Tibial nerve (tissue), 4 donors: ENCODE measurements around the gene TRIM24. TPM values are rescaled to one million over a fixed set of nuclear protein-coding genes. Genes with fewer than 3 reads are reported as not detected.

ENCODE experiments used
- DNase-seq, 2 donors: peaks; one replicate each; pipeline ENCODE4 v3.0.0-alpha.2; 2019; ENCODE audit warnings: low spot score in 2 of 2
- H3K27ac ChIP-seq, 4 donors: fragments of 200-600 bp; sonication (generic) in 3 of 4; one replicate each; pipeline ENCODE4 v1.5.1; 2017 to 2019; ENCODE audit warnings: mild to moderate bottlenecking in 1 of 4
- H3K27me3 ChIP-seq, 2 donors: fragments of 200-600 bp; sonication (generic) in 1 of 2; one replicate each; pipeline versions ENCODE4 v1.5.1 to v1.6.0; 2017 to 2019
- H3K36me3 ChIP-seq, 3 donors: fragments of 200-600 bp; sonication (generic); one replicate each; pipeline ENCODE4 v1.5.1; 2018 to 2019
- H3K4me1 ChIP-seq, 4 donors: fragments of 200-600 bp; sonication (generic) in 3 of 4; one replicate each; pipeline ENCODE4 v1.5.1; 2017 to 2019
- H3K4me3 ChIP-seq, 4 donors: fragments of 200-600 bp; sonication (generic) in 3 of 4; one replicate each; pipeline ENCODE4 v1.5.1; 2017 to 2019; ENCODE audit warnings: mild to moderate bottlenecking in 1 of 4, moderate library complexity in 1 of 4
- H3K9me3 ChIP-seq, 4 donors: fragments of 200-600 bp; sonication (generic) in 3 of 4; one replicate each; pipeline ENCODE4 v1.5.1; 2017 to 2019
- EP300 ChIP-seq, 2 donors: sonication (generic); formaldehyde crosslinking; IDR thresholded peaks; one replicate each; pipeline ENCODE4 v1.6.1; 2017; ENCODE audit warnings: antibody characterized with exemption in 2 of 2, mild to moderate bottlenecking in 1 of 2
- POLR2A ChIP-seq, 2 donors: fragments of 450-650 bp; IDR thresholded peaks; one replicate each; pipeline ENCODE4 v1.6.1; 2017; ENCODE audit warnings: antibody characterized with exemption in 2 of 2, mild to moderate bottlenecking in 2 of 2, moderate library complexity in 2 of 2
- WGBS, 2 donors: methylation state at CpG; one replicate each; pipeline ENCODE4 v1.1.5; 2018; 5-methylcytosine and 5-hydroxymethylcytosine counted together
- total RNA-seq, 4 donors: library from RNA; depleted of rRNA; stranded (reverse); fragments of >200 nt; gene quantifications; one replicate each; pipeline ENCODE4 v1.1.0, GENCODE V29; 2016
- TF ChIP-seq, protein P1 (sequence below), 5 experiments: fragments of 200-600 bp in 3 of 5; fragments of 450-650 bp in 2 of 5; sonication (generic) in 3 of 5; IDR thresholded peaks; one replicate each; pipeline ENCODE4 v1.5.1; 2016 to 2019; ENCODE audit warnings: antibody characterized with exemption in 5 of 5, mild to moderate bottlenecking in 3 of 5, moderate library complexity in 2 of 5

TRIM24 gene
- total RNA-seq, 4 donors from 2014 or later, result 15.9 to 20.5 (median 17.7) TPM

DNA sequence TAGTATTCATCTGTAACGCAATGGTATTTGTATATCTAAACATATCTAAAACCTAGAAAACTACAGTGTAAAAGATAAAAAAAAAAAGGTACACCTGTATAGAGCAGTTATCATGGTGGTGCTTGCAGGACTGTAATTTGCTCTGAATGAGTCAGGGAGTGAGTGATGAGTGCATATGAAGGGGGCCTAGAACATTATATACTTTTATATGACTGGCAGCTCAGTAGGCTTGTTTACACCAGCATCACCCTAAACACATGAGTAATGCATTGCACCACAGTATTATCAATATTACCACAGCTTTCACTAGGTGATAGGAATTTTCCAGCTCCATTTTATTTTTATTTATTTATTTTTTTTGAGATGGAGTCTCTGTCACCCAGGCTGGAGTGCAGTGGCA is 40.8 kb downstream of the TRIM24 start:
- H3K27me3 ChIP-seq, result no peaks in the 10 kb centered on the region
- no peak overlapping the region for H3K27ac ChIP-seq
- H3K36me3 ChIP-seq, result peaks cover 0 to 16% (median 0%) of the 10 kb centered on the region in 3 donors
- H3K4me3 ChIP-seq, result no peak overlapping the region
- WGBS, 2 donors, result 91 to 92% methylated on average over 1 of the region's 1 CpG
- H3K9me3 ChIP-seq, result no peaks in the 10 kb centered on the region
- no peak for DNase-seq
- H3K4me1 ChIP-seq, result no peaks in the 10 kb centered on the region
- TF ChIP-seq POLR2A (IDR thresholded peaks at IDR 0.05), result no peak
- TF ChIP-seq, protein P1, sequence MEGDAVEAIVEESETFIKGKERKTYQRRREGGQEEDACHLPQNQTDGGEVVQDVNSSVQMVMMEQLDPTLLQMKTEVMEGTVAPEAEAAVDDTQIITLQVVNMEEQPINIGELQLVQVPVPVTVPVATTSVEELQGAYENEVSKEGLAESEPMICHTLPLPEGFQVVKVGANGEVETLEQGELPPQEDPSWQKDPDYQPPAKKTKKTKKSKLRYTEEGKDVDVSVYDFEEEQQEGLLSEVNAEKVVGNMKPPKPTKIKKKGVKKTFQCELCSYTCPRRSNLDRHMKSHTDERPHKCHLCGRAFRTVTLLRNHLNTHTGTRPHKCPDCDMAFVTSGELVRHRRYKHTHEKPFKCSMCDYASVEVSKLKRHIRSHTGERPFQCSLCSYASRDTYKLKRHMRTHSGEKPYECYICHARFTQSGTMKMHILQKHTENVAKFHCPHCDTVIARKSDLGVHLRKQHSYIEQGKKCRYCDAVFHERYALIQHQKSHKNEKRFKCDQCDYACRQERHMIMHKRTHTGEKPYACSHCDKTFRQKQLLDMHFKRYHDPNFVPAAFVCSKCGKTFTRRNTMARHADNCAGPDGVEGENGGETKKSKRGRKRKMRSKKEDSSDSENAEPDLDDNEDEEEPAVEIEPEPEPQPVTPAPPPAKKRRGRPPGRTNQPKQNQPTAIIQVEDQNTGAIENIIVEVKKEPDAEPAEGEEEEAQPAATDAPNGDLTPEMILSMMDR (IDR thresholded peaks at IDR 0.05), result no peak
- no peak for TF ChIP-seq EP300 (IDR thresholded peaks at IDR 0.05)

DNA sequence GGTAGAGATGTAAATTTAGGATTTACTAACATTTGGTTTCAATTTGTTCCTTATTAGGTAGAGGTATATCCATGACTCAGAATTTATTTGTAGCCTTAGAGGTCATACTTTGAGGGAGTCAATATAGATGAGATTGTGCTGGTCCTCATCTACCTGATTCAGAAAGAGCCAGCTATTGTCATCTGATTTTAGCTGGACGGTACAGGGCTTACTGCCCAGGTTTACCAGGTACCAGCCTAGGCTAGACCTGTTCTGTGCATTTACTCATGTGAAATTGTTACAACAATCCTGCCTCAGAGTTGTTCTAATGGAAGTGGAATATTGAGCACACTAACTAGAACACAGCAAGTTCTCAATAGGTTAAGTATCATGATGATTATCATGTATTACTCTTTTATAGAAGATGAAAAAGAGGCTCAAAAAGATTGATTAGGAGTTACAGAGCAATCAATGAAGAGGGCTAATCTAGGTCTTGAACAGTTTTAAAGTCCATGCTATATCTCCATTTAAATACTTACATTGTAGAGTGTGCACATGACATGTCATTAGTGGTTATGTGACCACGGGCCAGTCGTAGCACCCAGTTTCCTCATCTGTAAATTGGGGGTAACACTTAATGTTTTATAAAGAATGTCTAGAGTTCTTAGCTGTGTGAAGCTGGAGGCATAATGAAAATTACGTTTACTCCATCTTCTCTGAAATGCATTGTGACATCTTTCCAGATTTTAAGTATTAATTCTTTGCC is 42.1 kb downstream of the TRIM24 start:
- Histone ChIP-seq H3K4me3 (no peak overlapping the region), H3K27me3 (no peaks in the 10 kb centered on the region), H3K36me3 (peaks cover 0 to 16% (median 0%) of the 10 kb centered on the region in 3 donors), H3K27ac (no peak overlapping the region), H3K4me1 (no peaks in the 10 kb centered on the region), H3K9me3 (no peaks in the 10 kb centered on the region)
- DNase-seq, result no peak
- WGBS, 2 donors, result 90 to 91% methylated on average over 4 of the region's 4 CpGs
- TF ChIP-seq POLR2A (IDR thresholded peaks at IDR 0.05) (no peak), EP300 (IDR thresholded peaks at IDR 0.05) (no peak)
- TF ChIP-seq, protein P1 (IDR thresholded peaks at IDR 0.05), result no peak

DNA sequence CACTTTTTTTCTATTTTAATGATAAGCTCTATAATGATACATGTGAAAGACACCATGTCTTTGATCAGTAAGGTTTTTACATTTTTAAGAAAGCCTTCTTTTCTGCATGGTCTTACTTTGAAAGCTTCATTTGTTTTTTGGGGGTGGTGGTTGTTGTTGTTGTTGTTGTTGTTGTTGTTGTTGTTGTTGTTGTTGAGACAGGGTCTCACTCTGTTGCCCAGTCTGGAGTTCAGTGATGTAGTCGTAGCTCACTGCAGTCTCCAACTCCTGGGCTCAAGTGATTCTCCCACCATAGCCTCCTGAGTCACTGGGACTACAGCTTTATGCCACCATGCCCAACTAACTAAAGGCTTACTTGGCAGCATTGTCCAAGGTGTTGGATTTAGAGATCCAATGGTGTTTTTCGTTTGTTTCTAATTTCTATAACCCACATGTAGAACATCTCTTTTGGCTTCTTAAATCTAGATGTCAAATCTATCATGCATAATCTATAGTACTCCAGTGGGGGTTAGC is 45.4 kb downstream of the TRIM24 start:
- H3K4me1 ChIP-seq, result no peaks in the 10 kb centered on the region
- 93 to 98% methylated on average over 2 of the region's 2 CpGs for WGBS, 2 donors
- no peaks in the 10 kb centered on the region for H3K9me3 ChIP-seq
- no peak overlapping the region for H3K4me3 ChIP-seq
- peaks cover 0 to 24% (median 0%) of the 10 kb centered on the region in 3 donors for H3K36me3 ChIP-seq
- H3K27me3 ChIP-seq, result no peaks in the 10 kb centered on the region
- no peak for DNase-seq
- TF ChIP-seq EP300 (IDR thresholded peaks at IDR 0.05) (no peak), POLR2A (IDR thresholded peaks at IDR 0.05) (no peak)
- TF ChIP-seq, protein P1 (IDR thresholded peaks at IDR 0.05), result no peak
- no peak overlapping the region for H3K27ac ChIP-seq

DNA sequence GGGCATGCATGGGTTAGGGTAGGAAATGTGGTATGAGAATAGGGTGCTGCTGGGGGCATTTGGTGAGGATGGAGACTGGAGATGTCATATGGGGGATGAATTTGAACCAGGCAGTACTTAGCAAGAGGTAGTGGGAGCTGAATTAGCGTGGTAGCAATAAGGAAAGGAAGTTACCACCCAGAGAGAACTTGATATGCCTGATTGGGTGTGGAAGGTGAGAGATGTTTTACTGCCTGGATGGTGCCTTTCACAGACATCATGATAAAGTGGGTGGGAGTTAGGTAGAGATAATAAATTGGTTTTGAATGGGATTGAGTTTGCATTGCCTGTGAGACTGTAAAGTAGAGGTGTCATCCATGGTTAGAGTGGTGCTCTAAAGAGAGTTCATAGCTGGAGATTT is 46.7 kb downstream of the TRIM24 start:
- Histone ChIP-seq H3K27ac (no peak overlapping the region), H3K27me3 (no peaks in the 10 kb centered on the region), H3K4me1 (no peaks in the 10 kb centered on the region), H3K4me3 (no peak overlapping the region), H3K36me3 (peaks cover 0 to 34% (median 0%) of the 10 kb centered on the region in 3 donors), H3K9me3 (no peaks in the 10 kb centered on the region)
- WGBS, 2 donors, result 5 to 58% methylated on average over 1 of the region's 1 CpG
- DNase-seq, result no peak
- TF ChIP-seq, protein P1 (IDR thresholded peaks at IDR 0.05), result no peak
- TF ChIP-seq EP300 (IDR thresholded peaks at IDR 0.05) (no peak), POLR2A (IDR thresholded peaks at IDR 0.05) (no peak)

DNA sequence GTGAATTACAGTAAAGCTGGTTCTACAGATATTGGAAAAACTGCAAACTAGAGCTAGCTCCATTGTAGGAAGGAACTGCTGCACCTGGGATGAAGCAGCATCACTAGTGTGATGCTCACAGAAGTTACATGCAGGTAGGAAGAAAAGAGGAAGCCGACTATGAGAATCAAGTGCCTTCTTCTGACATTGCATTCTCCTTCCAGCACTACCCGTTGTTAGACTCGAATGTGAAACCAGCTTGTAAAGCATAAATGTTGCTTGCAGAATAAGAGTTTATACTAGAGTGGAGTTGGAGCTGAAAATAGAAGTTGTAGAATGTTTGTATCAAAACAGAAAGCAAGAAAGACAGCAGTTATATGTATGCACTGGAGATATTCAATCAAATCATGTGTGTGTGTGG is 49.9 kb downstream of the TRIM24 start:
- Histone ChIP-seq H3K4me3 (no peak overlapping the region), H3K9me3 (no peaks in the 10 kb centered on the region), H3K27me3 (no peaks in the 10 kb centered on the region), H3K27ac (no peak overlapping the region), H3K4me1 (no peaks in the 10 kb centered on the region), H3K36me3 (peaks cover 0 to 45% (median 0%) of the 10 kb centered on the region in 3 donors)
- DNase-seq, result no peak
- WGBS, 2 donors, result 90 to 95% methylated on average over 3 of the region's 3 CpGs
- TF ChIP-seq, protein P1 (IDR thresholded peaks at IDR 0.05), result no peak
- no peak for TF ChIP-seq EP300 (IDR thresholded peaks at IDR 0.05)
- TF ChIP-seq POLR2A (IDR thresholded peaks at IDR 0.05), result no peak
